HL-60 (cell line): ENCODE data around the gene MUL1.

ENCODE experiments used
- DNase-seq, 2 experiments: peaks; one replicate each; pipeline ENCODE4 v3.0.0-alpha.2; 2010 to 2020; ENCODE audit warnings: low read depth in 1 of 2, low spot score in 1 of 2
- H3K27ac ChIP-seq: fragments of 250-450 bp; sonication (Bioruptor Pico); replicated peaks from 2 replicates; pipeline ENCODE4 v1.5.1; 2020; ENCODE audit warnings: mild to moderate bottlenecking, moderate library complexity
- H3K27me3 ChIP-seq: fragments of 250-450 bp; sonication (Bioruptor Pico); 2 replicates; pipeline ENCODE4 v1.5.1; 2021; ENCODE audit warnings: mild to moderate bottlenecking, moderate library complexity; ENCODE audit not compliant: insufficient read depth, poor library complexity, severe bottlenecking
- H3K4me3 ChIP-seq: replicated peaks from 2 replicates; pipeline ENCODE4 v1.5.1; 2011; ENCODE audit warnings: mild to moderate bottlenecking, control low read depth, low read length; ENCODE audit not compliant: insufficient read depth
- GABPA ChIP-seq: IDR thresholded peaks from 2 replicates; pipeline ENCODE4 v1.6.1; 2012; ENCODE audit warnings: low read depth
- POLR2AphosphoS5 ChIP-seq: IDR thresholded peaks from 2 replicates; pipeline ENCODE4 v1.6.1; 2012; ENCODE audit warnings: low read depth
- REST ChIP-seq: IDR thresholded peaks from 2 replicates; pipeline ENCODE4 v1.6.1; 2012; ENCODE audit warnings: low read depth; ENCODE audit not compliant: insufficient replicate concordance
- SPI1 ChIP-seq: IDR thresholded peaks from 2 replicates; pipeline ENCODE4 v1.6.1; 2012; ENCODE audit warnings: low read depth, mild to moderate bottlenecking, borderline replicate concordance
- TF ChIP-seq, protein P1 (sequence below): IDR thresholded peaks from one replicate; pipeline ENCODE4 v1.5.1; 2011; ENCODE audit warnings: low read length, control low read depth, inconsistent platforms; ENCODE audit not compliant: insufficient read depth

The MUL1 gene

DNA sequence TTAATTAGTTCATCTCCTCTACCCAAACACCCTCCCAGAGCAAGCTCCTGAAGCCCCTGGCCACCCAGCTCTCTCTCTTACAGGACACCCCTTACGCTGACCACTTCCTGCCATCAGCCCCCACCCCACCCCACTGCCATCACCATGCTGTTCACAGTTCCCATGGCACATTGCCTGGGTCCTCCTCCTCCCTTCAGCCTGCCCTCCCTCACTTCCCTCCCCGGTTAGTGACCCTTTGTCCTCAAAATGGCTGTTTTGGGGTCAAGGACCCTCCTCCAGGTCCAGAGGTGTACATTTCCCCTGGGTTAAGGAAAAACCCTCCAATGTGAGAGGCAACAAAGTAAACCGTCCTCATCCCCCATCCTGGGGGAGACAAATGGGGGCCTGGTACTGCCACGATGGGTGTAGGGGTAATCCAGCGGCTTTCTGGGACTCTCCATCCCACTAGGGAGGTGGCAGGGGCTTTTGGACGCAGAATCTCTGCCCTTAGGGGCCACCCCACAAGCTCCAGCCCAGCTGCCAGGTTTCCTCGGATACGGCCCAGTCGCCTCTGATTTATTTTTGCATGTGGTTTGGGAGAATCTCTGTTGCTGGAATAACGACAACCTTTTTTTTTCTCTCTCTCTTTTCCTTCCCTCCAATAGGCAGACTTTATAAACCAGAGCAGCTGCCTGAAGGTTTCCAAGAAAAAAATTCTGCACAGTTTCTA, 30.4 kb downstream of the MUL1 start:
- Histone ChIP-seq H3K27me3 (peaks cover 37% of the 10 kb centered on the region), H3K27ac (no peak overlapping the region)
- no peak for DNase-seq

GRCh38 chr1:20476265-20477038, 31.5 kb downstream of the MUL1 start:
- no peak for DNase-seq
- no peak overlapping the region for H3K4me3 ChIP-seq
- TF ChIP-seq POLR2AphosphoS5 = no peak
- TF ChIP-seq, protein P1, sequence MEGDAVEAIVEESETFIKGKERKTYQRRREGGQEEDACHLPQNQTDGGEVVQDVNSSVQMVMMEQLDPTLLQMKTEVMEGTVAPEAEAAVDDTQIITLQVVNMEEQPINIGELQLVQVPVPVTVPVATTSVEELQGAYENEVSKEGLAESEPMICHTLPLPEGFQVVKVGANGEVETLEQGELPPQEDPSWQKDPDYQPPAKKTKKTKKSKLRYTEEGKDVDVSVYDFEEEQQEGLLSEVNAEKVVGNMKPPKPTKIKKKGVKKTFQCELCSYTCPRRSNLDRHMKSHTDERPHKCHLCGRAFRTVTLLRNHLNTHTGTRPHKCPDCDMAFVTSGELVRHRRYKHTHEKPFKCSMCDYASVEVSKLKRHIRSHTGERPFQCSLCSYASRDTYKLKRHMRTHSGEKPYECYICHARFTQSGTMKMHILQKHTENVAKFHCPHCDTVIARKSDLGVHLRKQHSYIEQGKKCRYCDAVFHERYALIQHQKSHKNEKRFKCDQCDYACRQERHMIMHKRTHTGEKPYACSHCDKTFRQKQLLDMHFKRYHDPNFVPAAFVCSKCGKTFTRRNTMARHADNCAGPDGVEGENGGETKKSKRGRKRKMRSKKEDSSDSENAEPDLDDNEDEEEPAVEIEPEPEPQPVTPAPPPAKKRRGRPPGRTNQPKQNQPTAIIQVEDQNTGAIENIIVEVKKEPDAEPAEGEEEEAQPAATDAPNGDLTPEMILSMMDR = no peak
- TF ChIP-seq SPI1 = no peak
- TF ChIP-seq REST = no peak
- TF ChIP-seq GABPA = no peak
- H3K27ac ChIP-seq = no peak overlapping the region
- H3K27me3 ChIP-seq = peaks cover 36% of the 10 kb centered on the region

More for the DNA sequence above, 30.4 kb downstream of the MUL1 start:
- no peak for TF ChIP-seq POLR2AphosphoS5
- no peak for TF ChIP-seq GABPA
- no peak for TF ChIP-seq SPI1
- no peak overlapping the region for H3K4me3 ChIP-seq

- TF ChIP-seq REST (no peak), POLR2AphosphoS5 (no peak), GABPA (no peak)
- TF ChIP-seq, protein P1 = no peak
- Histone ChIP-seq H3K27ac (no peak overlapping the region), H3K4me3 (no peak overlapping the region), H3K27me3 (peaks cover 27% of the 10 kb centered on the region)
- no peak for DNase-seq
These were observed 33.0 kb downstream of the MUL1 start for GRCh38 chr1:20474996-20475395.

DNA sequence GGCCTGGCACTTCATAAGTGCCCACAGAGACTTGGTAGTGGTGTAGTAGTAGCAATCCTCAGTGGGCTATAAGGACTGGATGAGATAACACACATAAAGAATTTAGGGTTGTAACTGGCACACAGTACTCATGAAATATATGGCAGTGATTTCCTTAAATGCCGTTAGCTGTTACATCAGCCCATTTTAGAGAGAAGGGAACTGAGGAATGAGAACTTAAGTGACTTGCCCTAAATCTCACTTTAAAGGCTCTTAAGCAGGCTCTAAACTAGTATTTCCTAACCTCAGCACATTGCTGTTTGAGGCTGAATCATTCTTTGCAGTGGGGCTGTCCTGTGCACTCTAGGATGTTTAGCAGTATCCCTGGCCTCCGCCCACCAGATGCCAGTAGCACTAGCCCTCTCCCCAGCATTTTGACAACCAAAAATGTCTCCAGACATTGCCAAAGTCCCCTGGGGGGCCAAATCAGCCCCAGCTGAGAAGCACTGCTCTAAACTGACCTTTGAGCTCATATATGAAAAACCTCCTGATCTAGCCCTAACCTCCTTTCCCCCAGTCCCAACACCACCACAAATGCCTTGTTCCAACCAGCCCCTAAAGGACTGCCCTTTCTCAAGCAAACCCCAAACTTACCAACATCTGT, 33.5 kb downstream of the MUL1 start:
- H3K4me3 ChIP-seq = no peak overlapping the region
- TF ChIP-seq POLR2AphosphoS5 (no peak), SPI1 (no peak), GABPA (no peak), REST (no peak)
- TF ChIP-seq, protein P1 = no peak
- peaks cover 26% of the 10 kb centered on the region for H3K27me3 ChIP-seq
- no peak overlapping the region for H3K27ac ChIP-seq
- no peak for DNase-seq
